Stimulated activated CD4-positive, alpha-beta T cell treated with anti-CD3 and anti-CD28 coated beads, Interleukin-12 subunit alpha, Interleukin-12 subunit beta, amount 100 ng/mL, for 4 hours (primary cell): Measurements from ENCODE around the gene HNF1B.
"Not testable (repeated sequence)": the region's sequence is repeated elsewhere in the genome, so short reads cannot be mapped to it uniquely, and the experiment has no call there.

Experiments used
- DNase-seq: peaks from one replicate; pipeline ENCODE4 v3.0.0-alpha.2; 2020

Gene HNF1B, protein sequence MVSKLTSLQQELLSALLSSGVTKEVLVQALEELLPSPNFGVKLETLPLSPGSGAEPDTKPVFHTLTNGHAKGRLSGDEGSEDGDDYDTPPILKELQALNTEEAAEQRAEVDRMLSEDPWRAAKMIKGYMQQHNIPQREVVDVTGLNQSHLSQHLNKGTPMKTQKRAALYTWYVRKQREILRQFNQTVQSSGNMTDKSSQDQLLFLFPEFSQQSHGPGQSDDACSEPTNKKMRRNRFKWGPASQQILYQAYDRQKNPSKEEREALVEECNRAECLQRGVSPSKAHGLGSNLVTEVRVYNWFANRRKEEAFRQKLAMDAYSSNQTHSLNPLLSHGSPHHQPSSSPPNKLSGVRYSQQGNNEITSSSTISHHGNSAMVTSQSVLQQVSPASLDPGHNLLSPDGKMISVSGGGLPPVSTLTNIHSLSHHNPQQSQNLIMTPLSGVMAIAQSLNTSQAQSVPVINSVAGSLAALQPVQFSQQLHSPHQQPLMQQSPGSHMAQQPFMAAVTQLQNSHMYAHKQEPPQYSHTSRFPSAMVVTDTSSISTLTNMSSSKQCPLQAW

DNA sequence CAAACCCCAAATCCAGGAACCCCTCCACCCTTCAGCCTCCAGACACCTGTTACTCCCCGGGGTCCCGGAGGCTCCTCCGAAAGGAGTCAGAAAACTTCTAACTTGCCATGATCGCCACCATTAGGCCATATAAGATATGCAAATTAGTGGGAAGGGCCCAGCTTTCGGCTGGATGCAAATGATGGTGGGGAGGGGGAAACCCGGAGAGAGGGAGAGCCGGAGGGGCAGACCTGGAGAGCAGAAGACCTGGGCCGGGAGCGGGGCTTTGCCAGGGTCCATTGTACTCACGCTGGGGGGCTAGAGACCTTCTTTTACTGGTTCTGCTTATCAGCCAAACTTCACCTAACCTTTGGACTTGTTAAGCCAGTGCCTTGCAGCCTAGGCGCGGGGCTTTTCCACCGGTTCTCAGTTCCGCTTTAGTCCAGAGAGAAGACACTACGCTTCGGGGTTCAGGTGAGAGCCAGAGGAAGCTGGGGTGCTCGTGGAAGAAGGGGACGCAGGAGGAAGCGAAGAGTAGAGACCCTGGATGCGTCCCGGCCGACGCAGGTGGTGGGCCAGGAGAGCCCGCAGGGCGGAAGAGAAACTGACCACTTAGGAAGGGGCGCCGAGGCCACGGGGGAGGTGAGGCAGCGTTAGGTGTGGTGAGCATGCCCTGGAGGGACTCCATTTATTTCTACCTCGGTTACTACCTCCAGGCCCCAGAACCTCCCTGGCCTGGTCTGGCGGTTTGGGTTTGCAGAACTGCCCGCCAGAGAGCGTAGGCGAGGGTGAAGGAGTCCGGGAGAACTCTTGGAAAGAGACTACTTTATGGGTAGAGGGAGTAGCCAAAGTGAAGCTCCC is at the start of gene HNF1B:
TSS of gene HNF1B (minus strand) at position 99 of the 840 bp plus-strand sequence. CDS start 175 bp downstream, outside the sequence.
- DNase-seq = no peak

DNA sequence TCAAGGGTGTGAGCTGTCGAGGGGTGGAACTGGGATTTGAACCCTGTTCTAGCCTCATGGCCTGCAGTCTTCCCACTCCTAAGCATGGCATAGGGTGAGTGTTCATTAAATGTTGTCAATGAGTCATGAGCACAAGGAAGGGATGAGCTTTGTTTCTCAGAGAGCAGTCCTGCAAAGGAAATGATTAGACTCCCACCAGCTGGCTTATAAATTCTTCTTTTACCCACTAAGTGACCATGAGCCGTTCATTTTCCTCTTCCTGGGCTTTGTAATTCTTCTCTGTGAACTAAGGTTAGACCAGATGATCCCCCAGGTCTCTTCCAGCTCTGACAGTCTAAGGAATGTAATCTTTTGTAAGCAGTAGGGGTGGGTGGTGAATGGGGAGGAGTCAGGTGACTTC is 47.9 kb upstream of the HNF1B start:
- DNase-seq = no peak

DNA sequence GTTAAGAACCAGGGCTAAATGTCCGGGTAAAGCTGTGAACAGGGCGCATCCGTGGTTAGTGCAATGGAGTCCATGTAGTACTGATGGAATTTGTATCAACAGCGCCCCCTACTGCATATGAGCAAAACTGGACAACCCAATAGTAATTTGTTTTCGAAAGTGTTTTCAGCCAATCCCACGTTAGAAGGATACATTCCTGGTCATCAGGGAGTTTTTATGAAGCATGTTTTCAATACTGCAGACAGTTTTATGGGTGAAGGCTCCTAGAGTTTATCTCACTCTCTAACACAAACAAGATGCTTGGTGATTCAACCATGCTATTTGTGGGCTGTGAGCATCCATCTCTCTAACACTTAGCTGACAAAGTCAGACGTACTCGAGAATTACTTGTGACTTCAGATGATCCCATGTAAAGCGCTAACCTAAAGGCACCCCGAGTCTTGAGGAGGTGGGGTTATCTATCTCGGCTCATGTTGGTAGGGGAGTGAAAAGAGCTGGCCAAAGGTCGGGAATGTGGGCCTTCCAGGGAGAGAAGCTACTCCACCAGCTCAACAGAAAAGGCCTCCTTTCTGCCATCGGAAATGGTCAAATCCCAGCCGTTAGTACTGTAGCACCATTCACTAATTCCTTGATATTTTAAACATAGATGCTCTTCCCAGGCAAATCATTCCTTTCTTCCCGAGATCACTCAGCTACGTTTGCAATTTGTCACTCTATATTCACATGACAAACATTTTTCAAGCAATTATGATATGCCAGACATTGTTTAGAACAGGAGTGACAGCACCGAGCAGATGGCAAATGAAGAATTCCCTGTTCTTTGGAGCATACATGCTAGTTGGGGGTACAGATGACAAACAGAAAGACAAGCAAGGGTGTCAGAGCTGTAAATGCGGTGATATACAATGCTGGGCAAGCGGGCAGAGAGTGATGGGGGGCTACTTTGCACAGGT is 46.9 kb upstream of the HNF1B start:
- DNase-seq = no peak

DNA sequence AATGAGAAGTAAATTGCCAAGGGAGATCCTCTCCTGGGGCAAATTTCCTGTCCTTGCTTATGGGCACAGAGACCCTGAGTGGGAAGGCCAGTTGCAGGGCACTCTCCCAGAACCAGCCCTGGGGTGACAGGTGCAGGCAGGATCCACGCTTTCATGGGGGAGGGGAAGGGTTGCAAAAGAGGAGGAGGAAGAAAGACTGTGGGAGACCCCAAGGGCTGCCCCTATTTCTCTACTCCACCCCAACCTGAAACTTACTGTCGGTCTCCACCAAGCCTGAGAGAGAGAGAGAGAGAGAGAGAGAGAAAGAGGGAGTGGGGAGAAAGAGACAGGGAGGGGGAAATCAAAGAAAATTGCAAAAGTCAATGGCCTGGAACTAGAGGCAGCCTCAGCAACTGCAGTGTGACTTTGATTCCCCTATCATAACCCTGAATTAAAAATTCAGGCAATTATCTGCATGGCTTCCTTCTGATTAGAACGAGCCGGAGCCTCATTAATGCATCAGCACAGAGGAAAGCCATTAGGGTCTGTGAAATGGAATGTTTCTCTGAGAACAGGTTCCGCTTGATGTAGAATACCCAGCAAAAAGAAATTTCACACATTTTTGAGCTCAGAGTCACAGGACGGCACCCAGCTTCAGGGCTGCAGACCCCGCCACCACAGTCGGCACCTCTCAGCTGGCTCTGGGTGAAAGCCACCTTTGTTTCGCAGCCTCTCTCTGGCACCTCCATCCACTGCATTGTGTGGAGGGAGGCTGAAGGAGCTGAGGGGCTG is 45.1 kb upstream of the HNF1B start:
- no peak for DNase-seq

DNA sequence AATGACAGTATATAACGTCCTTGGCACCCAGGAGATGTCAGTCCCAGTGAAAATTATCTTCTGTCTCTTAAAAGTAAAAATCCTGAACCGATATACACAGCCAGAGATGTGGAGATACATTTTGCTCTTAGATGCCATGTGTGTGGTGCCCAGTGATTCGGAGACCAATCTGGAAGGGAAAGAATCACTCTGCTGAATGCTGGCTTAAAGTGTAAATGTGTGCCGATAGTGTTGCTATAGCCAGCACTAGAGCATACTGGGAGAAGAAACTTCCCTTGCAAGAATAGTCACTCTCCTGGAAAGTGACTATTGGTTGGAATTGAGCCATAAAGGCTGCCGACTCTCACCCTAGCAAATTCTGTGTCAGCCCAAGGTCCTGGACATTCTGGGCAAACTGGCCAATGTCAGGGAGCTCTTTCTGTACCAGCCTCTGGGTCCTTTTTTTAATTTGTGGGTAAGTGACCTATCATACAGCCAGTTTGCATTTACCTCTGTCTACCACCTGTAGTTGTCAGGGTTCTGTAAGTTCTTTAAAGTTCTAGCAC is 44.2 kb upstream of the HNF1B start:
- no peak for DNase-seq

DNA sequence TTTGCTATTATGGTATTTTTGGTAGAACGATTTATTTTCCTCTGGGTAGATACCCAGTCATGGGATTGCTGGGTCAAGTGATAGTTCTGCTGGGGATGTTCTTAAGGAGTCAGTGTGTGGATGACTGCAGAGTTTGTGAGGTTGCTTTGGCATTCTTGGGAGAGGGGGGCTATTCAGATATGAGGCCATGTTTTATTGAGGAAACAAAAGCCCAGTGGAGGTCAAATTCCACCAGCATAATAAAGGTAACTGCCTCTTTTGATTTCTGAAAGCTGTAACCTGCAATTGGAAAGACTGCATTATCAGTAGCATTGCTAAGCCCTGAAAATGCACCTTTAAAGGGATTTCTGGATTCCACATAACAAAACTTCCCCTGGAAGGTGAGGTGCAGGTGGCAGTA is 43.7 kb upstream of the HNF1B start:
- DNase-seq = no peak

DNA sequence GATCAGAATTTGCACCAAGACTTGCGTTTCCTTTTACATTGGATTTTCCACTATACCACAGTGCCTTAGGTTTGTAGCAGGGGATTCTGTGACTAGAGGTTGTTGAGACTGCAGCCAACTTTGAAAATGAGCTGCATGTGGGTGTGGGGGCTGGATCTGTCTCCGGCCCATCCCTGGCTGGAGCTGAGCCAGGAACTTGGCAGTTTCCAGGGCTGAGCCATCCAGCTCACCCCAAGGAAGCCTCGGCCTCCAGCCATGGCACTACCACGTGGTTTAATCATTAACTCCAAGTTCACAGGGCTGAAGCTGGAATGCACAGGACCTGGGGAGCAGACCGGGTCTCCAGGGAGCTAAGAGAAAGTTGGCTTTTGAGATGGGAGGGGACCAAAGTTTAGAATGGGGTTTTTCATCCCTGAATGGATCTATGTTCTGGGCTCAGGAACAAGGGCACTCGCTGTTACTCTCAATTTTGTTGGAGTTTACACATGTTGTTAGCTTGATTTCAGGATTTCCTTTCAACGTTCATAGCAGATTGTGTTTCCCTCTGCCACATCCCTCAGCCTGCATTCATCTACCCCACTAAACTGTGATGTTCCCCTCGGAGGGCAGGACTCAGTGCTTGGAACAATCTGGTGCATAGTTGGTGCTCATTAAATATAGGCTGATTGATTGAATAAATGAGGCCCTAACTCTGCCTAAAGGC is 42.3 kb upstream of the HNF1B start:
- DNase-seq = no peak

DNA sequence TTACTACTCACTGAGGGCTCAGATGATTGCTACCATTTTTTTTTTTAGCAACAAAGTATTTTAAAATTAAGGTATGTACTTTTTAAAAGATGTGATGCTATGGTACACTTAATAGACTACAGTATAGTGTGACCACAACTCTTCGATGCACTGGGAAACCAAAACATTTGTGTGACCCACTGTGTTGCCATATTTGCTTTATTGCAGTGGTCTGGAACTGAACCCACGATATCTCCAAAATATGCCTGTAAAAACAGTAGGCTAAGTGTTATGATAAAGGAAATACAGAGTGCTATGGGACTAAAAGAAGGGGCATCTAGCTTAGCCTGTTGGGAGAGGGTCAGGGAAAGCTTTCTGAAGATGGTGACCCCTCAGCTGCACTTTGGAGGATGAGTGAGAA is 41.6 kb upstream of the HNF1B start:
- DNase-seq = no peak

DNA sequence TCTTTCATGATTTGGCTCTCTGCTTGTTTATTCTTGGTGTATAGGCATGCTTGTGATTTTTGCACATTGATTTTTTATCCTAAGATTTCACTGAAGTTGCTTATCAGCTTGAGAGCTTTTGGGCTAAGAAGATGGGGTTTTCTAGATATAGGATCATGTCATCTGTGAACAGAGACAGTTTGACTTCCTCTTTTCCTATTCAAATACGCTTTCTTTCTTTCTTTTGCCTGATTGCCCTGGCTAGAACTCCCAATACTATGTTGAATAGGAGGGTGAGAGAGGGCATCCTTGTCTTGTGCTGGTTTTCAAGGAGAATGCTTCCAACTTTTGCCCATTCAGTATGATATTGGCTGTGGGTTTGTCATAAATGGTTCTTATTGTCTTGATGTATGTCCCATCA is 37.6 kb upstream of the HNF1B start:
- DNase-seq = not testable (repeated sequence)

DNA sequence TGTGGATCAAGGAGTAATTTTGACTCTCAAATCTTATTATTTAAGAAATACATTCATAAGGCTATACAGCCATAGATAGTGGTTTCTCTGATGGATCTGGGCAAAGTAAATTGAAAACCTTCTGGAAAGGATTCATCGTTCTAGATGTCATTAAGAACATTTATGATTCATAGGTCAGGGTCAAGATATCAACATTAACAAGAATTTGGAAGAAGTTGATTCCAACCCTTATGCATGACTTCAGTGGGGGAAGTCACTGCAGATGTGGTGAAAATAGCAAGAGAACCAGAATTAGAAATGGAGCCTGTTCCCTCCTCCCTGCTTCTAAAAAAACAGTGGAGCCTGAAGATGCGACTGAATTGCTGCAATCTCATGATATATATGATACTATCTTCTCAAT is 36.6 kb upstream of the HNF1B start:
- DNase-seq = no peak

DNA sequence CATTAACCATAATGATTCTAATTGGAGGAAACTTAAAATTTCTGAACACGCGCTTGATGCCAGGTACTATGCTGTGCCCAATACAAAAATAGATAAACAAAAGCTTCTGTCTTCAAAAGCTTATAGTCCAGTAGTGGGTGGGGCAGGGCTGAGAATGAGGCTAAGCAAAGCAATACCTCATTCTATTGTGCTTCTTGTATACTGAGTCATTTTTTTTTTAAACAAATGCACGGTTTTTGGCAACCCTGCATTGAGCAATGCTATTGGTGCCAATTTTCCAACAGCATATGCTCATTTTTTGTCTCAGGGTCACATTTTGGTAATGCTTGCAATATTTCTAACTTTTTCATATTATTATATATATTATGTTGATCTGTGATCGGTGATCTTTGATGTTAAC is 34.7 kb upstream of the HNF1B start:
- DNase-seq = no peak

DNA sequence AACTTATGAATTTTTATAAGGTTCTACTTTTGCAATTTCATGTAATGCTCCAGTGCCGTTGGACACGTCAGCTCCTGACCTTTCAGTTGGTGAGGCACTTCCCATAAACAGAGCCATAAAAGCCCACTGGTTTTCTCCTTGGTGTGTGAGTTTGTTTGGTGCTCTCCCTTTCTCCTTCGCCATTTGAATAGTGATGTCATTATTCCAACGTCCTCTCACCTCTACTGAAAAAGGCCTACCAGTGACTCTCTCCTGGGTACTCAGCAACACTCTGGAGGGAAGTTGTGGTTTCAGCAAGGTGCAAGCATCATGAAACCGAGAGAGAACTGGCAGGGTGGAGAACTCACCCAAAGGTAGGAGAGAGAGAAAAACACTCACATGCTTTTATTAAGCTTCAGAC is 29.6 kb upstream of the HNF1B start:
- no peak for DNase-seq

DNA sequence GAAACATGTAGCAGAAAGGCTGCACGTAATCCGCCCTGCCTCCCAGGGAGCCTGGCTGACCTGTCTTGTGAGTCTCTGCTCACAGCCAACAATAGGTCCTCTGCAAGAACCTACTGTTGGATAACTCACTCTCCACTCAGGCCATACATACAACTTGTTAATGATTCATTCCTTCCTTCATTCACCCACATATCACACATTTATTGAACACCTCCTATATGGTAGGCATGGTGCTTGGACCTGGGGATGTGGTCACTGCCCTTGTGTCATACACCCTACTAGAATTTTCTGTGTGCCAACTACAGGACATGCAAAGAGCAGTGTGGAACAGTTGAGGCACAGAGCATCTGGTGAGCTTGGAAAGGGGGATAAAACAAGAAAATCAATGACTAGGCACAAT is 28.1 kb upstream of the HNF1B start:
- DNase-seq = no peak

DNA sequence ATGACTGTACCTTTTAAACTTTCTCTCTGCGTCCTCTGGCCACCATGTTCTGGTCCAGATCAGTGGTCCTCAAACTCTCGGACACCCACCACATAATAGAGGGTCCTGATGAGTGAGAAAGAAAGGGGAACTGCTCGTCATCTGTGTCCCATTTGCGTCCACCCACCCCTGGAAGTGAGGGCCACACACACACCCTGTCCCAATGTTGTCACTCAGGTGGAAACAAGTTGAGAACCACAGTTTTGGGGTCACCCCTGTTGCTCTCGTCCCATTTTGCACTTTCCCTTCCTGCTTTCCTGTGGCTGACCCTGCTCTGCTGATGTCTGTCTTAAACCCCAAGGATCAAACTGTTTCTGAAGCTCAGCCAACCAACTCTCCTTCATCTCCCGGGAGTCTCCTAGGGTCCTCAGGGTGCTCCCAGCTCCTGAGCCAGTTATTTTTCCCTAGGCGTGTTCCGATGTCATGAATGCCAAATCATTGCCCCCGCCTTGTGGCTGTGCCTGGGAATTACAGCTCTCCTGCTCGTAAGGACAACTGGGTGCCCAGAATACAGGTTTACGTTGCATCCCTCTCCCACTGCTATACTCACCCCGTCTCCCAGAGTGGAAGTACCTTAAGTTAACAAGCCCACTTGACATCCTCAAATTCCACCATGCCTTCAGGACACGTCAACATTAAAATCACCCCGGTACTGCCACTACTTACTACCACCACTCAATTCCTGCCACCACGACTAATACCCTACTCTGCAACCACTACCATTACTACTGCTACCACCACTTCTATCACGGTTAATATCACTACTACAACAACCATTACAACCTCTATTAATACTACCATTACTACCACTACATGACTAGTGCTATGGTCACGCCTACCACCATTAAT is 26.0 kb upstream of the HNF1B start:
- DNase-seq = peak; percentile 28

DNA sequence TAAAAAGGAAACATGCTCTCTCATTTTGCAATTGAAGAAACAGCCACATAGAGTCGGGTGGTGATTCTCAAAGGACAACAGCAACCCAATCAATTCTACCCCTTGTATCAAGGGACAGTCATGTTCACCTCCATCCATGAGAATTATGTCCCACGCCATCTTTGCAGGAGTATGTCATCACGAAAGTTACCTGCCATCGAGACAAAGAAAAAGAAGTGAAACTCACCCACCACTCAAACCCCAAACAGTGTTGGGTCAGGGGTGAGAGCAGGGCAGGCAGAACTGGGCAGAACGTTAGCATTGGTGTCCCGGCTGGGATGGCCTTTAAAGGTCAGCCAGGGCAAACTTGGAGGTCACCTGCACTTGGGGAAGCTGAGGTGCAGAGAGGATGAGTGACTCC is 24.2 kb upstream of the HNF1B start:
- no peak for DNase-seq

DNA sequence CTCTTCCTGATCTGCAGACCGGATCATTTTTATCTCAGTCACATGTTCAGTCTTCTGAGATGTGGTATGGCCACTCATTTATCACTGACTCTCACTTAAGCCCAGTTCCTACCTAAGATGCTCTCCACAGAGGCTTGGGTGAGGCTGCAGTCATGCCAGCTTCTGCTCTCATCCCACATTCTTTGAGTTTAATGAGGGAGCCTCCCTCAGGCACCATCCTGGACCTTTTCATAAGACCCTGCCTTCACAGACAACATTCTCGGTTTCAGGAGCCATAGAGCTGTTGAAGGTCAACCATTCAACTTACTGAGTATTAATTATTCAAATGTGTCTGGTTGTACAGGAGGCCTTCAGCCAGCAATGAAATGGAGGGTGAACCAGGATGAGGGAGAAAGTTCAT is 23.6 kb upstream of the HNF1B start:
- no peak for DNase-seq

DNA sequence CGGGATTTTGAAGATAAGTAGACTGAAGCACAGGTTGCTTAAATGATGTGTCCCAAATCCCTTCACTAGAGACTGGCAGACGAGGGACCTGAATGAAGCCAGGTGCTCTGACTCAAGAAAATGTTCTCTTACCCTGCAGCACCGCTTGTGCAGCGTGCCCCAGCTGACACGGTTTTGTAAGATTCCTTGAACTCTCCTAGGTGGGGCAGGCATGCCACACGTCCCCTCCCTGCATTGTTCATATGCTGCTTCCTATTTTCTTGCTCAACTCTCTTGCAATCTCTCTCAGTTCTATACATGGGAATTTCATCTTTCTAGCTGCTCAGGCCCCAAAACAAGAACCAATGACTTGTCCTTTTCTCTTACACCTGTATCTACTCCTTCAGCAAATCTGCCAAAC is 22.1 kb upstream of the HNF1B start:
- DNase-seq = no peak

DNA sequence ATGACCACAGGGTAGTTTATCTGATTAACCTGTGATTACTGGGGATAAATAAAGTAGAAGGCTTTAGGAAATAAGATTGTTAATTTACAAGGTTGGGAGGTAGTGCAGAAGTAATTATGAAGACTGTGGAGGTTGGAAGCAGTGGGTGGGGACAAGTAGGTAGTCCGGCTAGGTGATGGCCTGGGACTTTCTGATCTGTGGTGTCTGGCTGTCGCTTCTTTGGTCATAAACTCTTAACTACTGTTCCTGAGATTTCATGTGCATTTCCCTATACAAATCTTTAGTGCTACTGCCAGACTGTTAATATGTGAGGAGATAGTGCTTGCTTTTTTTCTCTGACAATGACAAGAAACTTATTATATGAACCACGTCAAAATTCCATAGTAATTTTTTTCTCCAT is 19.5 kb upstream of the HNF1B start:
- no peak for DNase-seq

DNA sequence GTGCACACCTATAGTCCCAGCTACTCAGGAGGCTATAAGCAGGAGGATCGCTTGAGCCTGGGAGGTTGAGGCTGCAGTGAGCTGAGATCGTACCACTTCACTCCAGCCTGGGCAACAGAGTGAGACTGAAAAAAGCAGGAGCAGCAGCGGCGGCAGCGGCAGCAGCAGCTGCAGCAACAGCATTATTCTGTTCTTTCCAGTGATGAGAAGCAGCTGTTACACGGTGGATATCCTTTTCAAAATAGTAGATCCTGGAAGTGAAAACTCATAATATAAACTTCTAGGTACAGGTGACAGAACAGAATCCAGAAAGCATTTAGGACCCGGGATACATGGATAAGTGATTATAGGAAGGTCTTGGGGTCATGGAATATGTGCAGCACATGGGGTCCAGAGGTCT is 17.8 kb upstream of the HNF1B start:
- DNase-seq = no peak

DNA sequence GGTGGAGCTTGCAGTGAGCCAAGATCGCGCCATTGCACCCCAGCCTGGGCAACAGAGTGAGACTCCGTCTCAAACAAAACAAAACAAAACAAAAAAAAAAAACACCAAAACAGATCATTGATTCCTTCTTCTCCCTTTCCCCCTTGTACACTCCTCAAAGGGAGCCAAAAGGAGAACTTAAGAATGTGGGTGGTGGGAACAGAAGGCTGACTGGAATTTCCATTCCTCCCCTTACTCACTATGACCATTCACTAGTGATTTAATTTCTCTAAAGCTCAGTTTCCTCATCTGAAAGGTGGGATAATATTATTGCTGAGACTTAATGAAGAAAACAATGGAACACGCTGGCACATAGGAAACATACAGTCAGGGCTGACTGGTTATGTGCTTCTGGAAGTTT is 17.1 kb upstream of the HNF1B start:
- no peak for DNase-seq
